ENCODE data around the gene ZBTB17.
A peak's percentile ranks its signal among the peaks of the same experiment; 100 is the strongest.

ZBTB17 gene

GRCh38 chr1:15958793-15959192 lies 17.1 kb downstream of the ZBTB17 start:
- no peak for DNase-seq

- no peak for DNase-seq
Measured at GRCh38 chr1:15958111-15958510, 17.8 kb downstream of the ZBTB17 start.

- no peak for DNase-seq
Measured at GRCh38 chr1:15957221-15958095, 18.4 kb downstream of the ZBTB17 start.

- no peak for DNase-seq
Measured at GRCh38 chr1:15956150-15956549, 19.8 kb downstream of the ZBTB17 start.

- DNase-seq, result no peak
Measured at GRCh38 chr1:15955552-15955951, 20.3 kb downstream of the ZBTB17 start.

GRCh38 chr1:15954316-15954715 lies 21.6 kb downstream of the ZBTB17 start:
- no peak for DNase-seq

GRCh38 chr1:15953791-15954241 lies 22.1 kb downstream of the ZBTB17 start:
- DNase-seq, result no peak

- peak; percentile 32 for DNase-seq
Measured at GRCh38 chr1:15953294-15953771, 22.6 kb downstream of the ZBTB17 start.

GRCh38 chr1:15952317-15953258 lies 23.3 kb downstream of the ZBTB17 start:
- DNase-seq, result no peak

- DNase-seq, result no peak
Measured at GRCh38 chr1:15951341-15952153, 24.4 kb downstream of the ZBTB17 start.

- DNase-seq, result no peak
Measured at GRCh38 chr1:15950763-15951295, 25.1 kb downstream of the ZBTB17 start.

- DNase-seq, result no peak
Measured at GRCh38 chr1:15950302-15950701, 25.6 kb downstream of the ZBTB17 start.

GRCh38 chr1:15949453-15950245 lies 26.3 kb downstream of the ZBTB17 start:
- no peak for DNase-seq

GRCh38 chr1:15948595-15949452 lies 27.1 kb downstream of the ZBTB17 start:
- no peak for DNase-seq

GRCh38 chr1:15948091-15948591 lies 27.8 kb downstream of the ZBTB17 start:
- DNase-seq, result no peak

- DNase-seq, result no peak
Measured at GRCh38 chr1:15947382-15948090, 28.4 kb downstream of the ZBTB17 start.

GRCh38 chr1:15946571-15947381 lies 29.1 kb downstream of the ZBTB17 start:
- no peak for DNase-seq

- DNase-seq, result no peak
Measured at GRCh38 chr1:15945832-15946448, 30.0 kb downstream of the ZBTB17 start.

Measured in NCI-H446 treated with DMSO at 0.1 percent for 48 hours (cell line).